ENCODE measurements around the gene CEMIP2.

DNA sequence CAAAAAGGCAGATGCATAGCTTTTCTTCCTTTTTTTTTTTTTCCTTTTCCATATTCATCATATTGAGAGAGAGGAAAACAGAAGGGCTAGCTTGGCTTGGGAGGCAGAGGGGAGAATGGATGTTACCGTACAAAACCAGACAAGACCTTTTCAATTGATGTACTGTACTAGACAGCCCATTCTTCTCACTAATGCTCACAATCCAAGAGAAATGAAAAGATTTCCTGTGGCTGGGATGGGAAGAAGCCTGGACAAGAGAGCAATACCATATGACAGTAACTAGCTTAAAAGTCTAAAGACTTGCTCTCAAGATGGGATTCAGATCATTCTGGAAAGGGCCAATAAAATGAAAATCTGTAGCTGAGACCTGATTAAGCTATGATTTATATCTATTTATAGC, 3.4 kb downstream of the CEMIP2 start:
- TF ChIP-seq POLR2A (IDR thresholded peaks at IDR 0.05) (no peak), POLR2AphosphoS5 (IDR thresholded peaks at IDR 0.05) (no peak), CTCF (IDR thresholded peaks at IDR 0.05) (no peak)
